CD4-positive, alpha-beta T cell (primary cell): ENCODE results near the gene ADCY5. TPM values are rescaled to one million over a fixed set of nuclear protein-coding genes. Genes with fewer than 3 reads are reported as not detected.

Source experiments
- ATAC-seq: fragments of 200-7000 bp; cut with Tn5 transposase; one replicate; pipeline ENCODE4 v1.10.0; 2022; ENCODE audit warnings: mild to moderate bottlenecking; ENCODE audit not compliant: poor library complexity
- CTCF ChIA-PET: fragments of 350-600 bp; sonication (Branson Sonifier 250); formaldehyde crosslinking; loops from one replicate; lab custom pipeline; 2021; ENCODE audit warnings: antibody characterized with exemption, inconsistent platforms; lab: Charles Lee
- POLR2A ChIA-PET: fragments of 350-600 bp; sonication (Branson Sonifier 250); formaldehyde crosslinking; loops from one replicate; lab custom pipeline; 2021; ENCODE audit warnings: antibody characterized with exemption, inconsistent platforms; lab: Charles Lee
- DNase-seq, 14 experiments: peaks; one replicate each; pipeline ENCODE4 v3.0.0-alpha.2; 2013 to 2020; ENCODE audit warnings: mixed read lengths in 2 of 14
- H3K27ac ChIP-seq, 2 donors: one replicate each; pipeline versions ENCODE4 v1.5.1 to v1.7.0; 2013; ENCODE audit warnings: low read length in 2 of 2, low read depth in 1 of 2, mild to moderate bottlenecking in 1 of 2
- H3K27me3 ChIP-seq, 2 experiments: 1 replicate in 1 of 2; 2 replicates in 1 of 2; pipeline versions ENCODE4 v1.6.1 to v1.7.0; 2013; ENCODE audit warnings: low read length in 2 of 2, control low read depth in 1 of 2, mild to moderate bottlenecking in 1 of 2, moderate library complexity in 1 of 2; ENCODE audit not compliant: insufficient read depth in 2 of 2, control insufficient read depth in 1 of 2
- H3K36me3 ChIP-seq: one replicate; pipeline ENCODE4 v1.6.1; 2013; ENCODE audit warnings: low read length, control low read depth; ENCODE audit not compliant: insufficient read depth
- H3K4me1 ChIP-seq: one replicate; pipeline ENCODE4 v1.6.1; 2013; ENCODE audit warnings: low read length, control low read depth; ENCODE audit not compliant: insufficient read depth
- H3K4me3 ChIP-seq: one replicate; pipeline ENCODE4 v1.5.1; 2013; ENCODE audit warnings: mild to moderate bottlenecking, low read length, moderate library complexity
- H3K9me3 ChIP-seq, 2 experiments: 1 replicate in 1 of 2; 2 replicates in 1 of 2; pipeline versions ENCODE4 v1.6.1 to v1.7.0; 2013; ENCODE audit warnings: low read length in 2 of 2, mild to moderate bottlenecking in 2 of 2, control low read depth in 1 of 2, moderate library complexity in 1 of 2; ENCODE audit not compliant: control insufficient read depth in 1 of 2, insufficient read depth in 1 of 2
- H3K27ac Mint-ChIP-seq: one replicate; pipeline ENCODE4 v1.8.0; 2020; ENCODE audit warnings: mixed read lengths
- H3K27me3 Mint-ChIP-seq: one replicate; pipeline ENCODE4 v1.8.0; 2021; ENCODE audit warnings: mixed read lengths
- H3K36me3 Mint-ChIP-seq: one replicate; pipeline ENCODE4 v1.8.0; 2021; ENCODE audit warnings: low read depth, mixed read lengths
- H3K4me1 Mint-ChIP-seq: one replicate; pipeline ENCODE4 v1.8.0; 2021; ENCODE audit warnings: low read depth, mixed read lengths
- H3K4me3 Mint-ChIP-seq: one replicate; pipeline ENCODE4 v1.8.0; 2020; ENCODE audit warnings: mild to moderate bottlenecking, mixed read lengths
- H3K9me3 Mint-ChIP-seq: one replicate; pipeline ENCODE4 v1.8.0; 2020; ENCODE audit warnings: mixed read lengths
- intact Hi-C, 2 experiments: fragments of 100-400 bp; cut with DNase I in 1 of 2; cut with micrococcal nuclease in 1 of 2; formaldehyde crosslinking; loops; one replicate each; pipeline versions ENCODE4 v1.15.1 to v1.9.0; 2023 to 2025; cut with DNase I, micrococcal nuclease
- total RNA-seq, 174 experiments: library from RNA in 2 of 174; stranded (reverse) in 2 of 174; gene quantifications; one replicate each; pipeline ENCODE4 v1.2.3 and lab custom pipeline; 2021 to 2026
- TF ChIP-seq, protein P1 (sequence below): fragments of 200-600 bp; IDR thresholded peaks from one replicate; pipeline ENCODE4 v1.8.0; 2022; ENCODE audit warnings: antibody characterized with exemption, mild to moderate bottlenecking

ADCY5 gene
- total RNA-seq, 2 experiments from 2014 or later, result not detected

GRCh38 chr3:123326531-123326930, 122.4 kb downstream of the ADCY5 start:
- CTCF ChIA-PET, result no interaction called here
- Histone ChIP-seq H3K36me3 (no peaks in the 10 kb centered on the region), H3K4me1 (peaks cover 3% of the 10 kb centered on the region), H3K4me3 (no peak overlapping the region), H3K9me3 (peaks cover 0 to 3% of the 10 kb centered on the region in 2 experiments), H3K27ac (no peak overlapping the region), H3K27me3 (no peaks in the 10 kb centered on the region)
- no peak for ATAC-seq
- POLR2A ChIA-PET, result no interaction called here
- Mint-ChIP-seq H3K27ac (no peak overlapping the region), H3K9me3 (no peaks in the 10 kb centered on the region), H3K27me3 (no peaks in the 10 kb centered on the region), H3K4me1 (no peaks in the 10 kb centered on the region), H3K36me3 (no peaks in the 10 kb centered on the region), H3K4me3 (no peak overlapping the region)
- intact Hi-C loops, result loop anchor here in 1 of 2 experiments (5.0 kb wide), 1 partner anchor 1779 kb away; the partner anchor contains the start of gene POLQ
- no peak for DNase-seq
- TF ChIP-seq, protein P1, sequence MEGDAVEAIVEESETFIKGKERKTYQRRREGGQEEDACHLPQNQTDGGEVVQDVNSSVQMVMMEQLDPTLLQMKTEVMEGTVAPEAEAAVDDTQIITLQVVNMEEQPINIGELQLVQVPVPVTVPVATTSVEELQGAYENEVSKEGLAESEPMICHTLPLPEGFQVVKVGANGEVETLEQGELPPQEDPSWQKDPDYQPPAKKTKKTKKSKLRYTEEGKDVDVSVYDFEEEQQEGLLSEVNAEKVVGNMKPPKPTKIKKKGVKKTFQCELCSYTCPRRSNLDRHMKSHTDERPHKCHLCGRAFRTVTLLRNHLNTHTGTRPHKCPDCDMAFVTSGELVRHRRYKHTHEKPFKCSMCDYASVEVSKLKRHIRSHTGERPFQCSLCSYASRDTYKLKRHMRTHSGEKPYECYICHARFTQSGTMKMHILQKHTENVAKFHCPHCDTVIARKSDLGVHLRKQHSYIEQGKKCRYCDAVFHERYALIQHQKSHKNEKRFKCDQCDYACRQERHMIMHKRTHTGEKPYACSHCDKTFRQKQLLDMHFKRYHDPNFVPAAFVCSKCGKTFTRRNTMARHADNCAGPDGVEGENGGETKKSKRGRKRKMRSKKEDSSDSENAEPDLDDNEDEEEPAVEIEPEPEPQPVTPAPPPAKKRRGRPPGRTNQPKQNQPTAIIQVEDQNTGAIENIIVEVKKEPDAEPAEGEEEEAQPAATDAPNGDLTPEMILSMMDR, result no peak

DNA sequence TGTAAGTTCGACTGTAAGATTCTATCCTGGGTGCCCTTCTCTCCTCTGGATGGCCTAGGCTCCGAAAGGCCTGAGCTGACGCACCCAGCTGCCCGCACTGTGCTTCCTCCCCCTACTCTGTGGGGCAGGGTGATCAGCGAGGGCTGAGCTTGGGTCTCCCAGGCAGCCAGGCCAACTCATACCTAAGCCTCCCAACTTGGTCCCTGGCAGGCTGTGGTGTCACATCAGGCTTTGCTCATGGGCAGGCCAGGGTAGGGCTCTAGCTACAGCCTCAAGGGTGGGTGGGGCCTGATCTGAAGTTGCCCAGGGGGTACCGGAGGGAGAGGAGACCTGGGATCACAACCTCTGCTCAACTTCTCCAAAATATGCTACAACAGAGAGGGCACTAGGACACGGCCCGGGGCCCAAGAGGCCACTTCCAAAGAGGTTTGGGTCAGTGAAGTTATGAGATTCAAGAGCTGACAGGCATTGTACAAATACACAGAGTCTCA, 123.1 kb downstream of the ADCY5 start:
- no peaks in the 10 kb centered on the region for H3K36me3 ChIP-seq
- H3K9me3 ChIP-seq, result peaks cover 0 to 3% of the 10 kb centered on the region in 2 experiments
- intact Hi-C loops, result loop anchor here in 1 of 2 experiments (5.0 kb wide), 1 partner anchor 1779 kb away; the partner anchor contains the start of gene POLQ
- H3K4me1 Mint-ChIP-seq, result no peaks in the 10 kb centered on the region
- H3K27me3 ChIP-seq, result no peaks in the 10 kb centered on the region
- peaks cover 5% of the 10 kb centered on the region for H3K27me3 Mint-ChIP-seq
- no peaks in the 10 kb centered on the region for H3K36me3 Mint-ChIP-seq
- ChIA-PET POLR2A (no interaction called here), CTCF (no interaction called here)
- H3K4me3 ChIP-seq, result no peak overlapping the region
- no peak overlapping the region for H3K27ac Mint-ChIP-seq
- no peak overlapping the region for H3K27ac ChIP-seq
- no peak overlapping the region for H3K4me3 Mint-ChIP-seq
- H3K9me3 Mint-ChIP-seq, result no peaks in the 10 kb centered on the region
- DNase-seq (no peak), ATAC-seq (no peak)
- TF ChIP-seq, protein P1, result no peak
- H3K4me1 ChIP-seq, result peaks cover 3% of the 10 kb centered on the region

DNA sequence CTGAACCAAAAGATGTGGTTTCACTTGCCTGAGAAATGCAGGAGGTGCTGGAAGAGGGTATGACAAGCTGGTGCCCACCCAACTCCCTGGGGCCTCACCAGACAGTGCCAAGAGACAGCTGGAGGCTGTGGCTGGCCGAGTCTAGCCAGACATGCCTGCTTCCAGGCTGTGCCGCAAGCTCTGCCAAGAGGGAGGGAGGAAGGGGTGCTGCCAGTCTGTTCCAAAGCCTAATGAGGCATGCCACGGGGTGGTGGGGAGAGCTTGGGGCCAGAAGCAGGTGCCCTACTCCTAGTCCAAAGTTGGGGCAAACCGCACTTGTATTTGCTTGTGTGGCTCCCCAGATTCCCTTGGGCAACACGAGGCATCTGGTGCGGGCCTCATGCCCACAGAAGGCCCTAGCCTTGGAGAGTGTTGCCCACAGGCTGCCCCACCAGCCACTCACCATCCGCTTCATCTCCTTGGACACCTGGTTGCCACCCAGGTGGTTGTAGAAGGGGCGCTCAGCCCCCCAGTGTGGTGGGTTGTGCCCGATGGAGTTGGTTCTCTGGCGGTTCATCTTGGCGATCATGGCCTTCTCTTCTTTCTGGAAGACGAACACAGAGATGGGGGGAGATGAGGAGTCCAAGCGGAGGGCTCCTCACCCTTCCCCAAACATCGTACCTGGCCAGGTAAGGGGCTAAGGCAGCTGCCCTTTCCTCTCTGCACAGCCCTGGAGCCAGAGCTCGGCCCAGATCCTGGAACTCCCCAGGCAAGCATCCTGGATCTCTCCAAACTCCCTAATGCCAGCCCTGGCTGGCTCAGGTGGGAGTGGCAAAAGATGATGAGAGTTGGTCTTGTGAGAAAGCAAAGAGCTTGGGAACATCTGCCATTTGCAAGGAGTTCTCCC, 123.8 kb downstream of the ADCY5 start:
- H3K4me3 ChIP-seq, result no peak overlapping the region
- no peak overlapping the region for H3K27ac ChIP-seq
- no peaks in the 10 kb centered on the region for H3K9me3 Mint-ChIP-seq
- intact Hi-C loops, result loop anchor here in 1 of 2 experiments (5.0 kb wide), 1 partner anchor 1778 kb away; the partner anchor contains the start of gene POLQ
- no peak overlapping the region for H3K27ac Mint-ChIP-seq
- peaks cover 3% of the 10 kb centered on the region for H3K4me1 ChIP-seq
- no peak overlapping the region for H3K4me3 Mint-ChIP-seq
- ChIA-PET CTCF (no interaction called here), POLR2A (no interaction called here)
- no peaks in the 10 kb centered on the region for H3K36me3 ChIP-seq
- peaks cover 0 to 3% of the 10 kb centered on the region in 2 experiments for H3K9me3 ChIP-seq
- H3K27me3 Mint-ChIP-seq, result peaks cover 11% of the 10 kb centered on the region
- H3K27me3 ChIP-seq, result no peaks in the 10 kb centered on the region
- H3K36me3 Mint-ChIP-seq, result no peaks in the 10 kb centered on the region
- DNase-seq (no peak), ATAC-seq (no peak)
- TF ChIP-seq, protein P1, result no peak
- no peaks in the 10 kb centered on the region for H3K4me1 Mint-ChIP-seq
